Heart left ventricle (tissue), 16 donors: ENCODE data around the gene PCSK6. TPM values are rescaled to one million over a fixed set of nuclear protein-coding genes. Genes with fewer than 3 reads are reported as not detected.
A peak's percentile ranks its signal among the peaks of the same experiment; 100 is the strongest.

Experiments
- ATAC-seq, 4 donors: fragments of 200-7000 bp; cut with Tn5 transposase; one replicate each; pipeline ENCODE4 v1.9.1; 2020 to 2022; ENCODE audit warnings: moderate library complexity in 4 of 4, mild to moderate bottlenecking in 3 of 4, moderate number of reproducible peaks in 1 of 4
- DNase-seq, 5 donors: peaks; one replicate each; pipeline ENCODE4 v3.0.0-alpha.2; 2020
- H3K27ac ChIP-seq, 12 donors: fragments of 200-600 bp; sonication (generic) in 4 of 12; one replicate each; pipeline versions ENCODE4 v1.5.0 to v1.8.0; 2016 to 2022; ENCODE audit warnings: mild to moderate bottlenecking in 2 of 12
- H3K27me3 ChIP-seq, 9 donors: fragments of 200-600 bp; sonication (generic) in 2 of 9; one replicate each; pipeline versions ENCODE4 v1.5.1 to v1.8.0; 2016 to 2022; ENCODE audit warnings: mild to moderate bottlenecking in 3 of 9
- H3K36me3 ChIP-seq, 9 donors: fragments of 200-600 bp; sonication (generic) in 2 of 9; one replicate each; pipeline versions ENCODE4 v1.5.0 to v1.8.0; 2018 to 2022; ENCODE audit warnings: mild to moderate bottlenecking in 2 of 9
- H3K4me1 ChIP-seq, 12 donors: fragments of 200-600 bp; sonication (generic) in 4 of 12; one replicate each; pipeline versions ENCODE4 v1.5.0 to v1.8.0; 2016 to 2022; ENCODE audit warnings: mild to moderate bottlenecking in 3 of 12
- H3K4me3 ChIP-seq, 12 donors: fragments of 200-600 bp; sonication (generic) in 4 of 12; one replicate each; pipeline versions ENCODE4 v1.5.0 to v1.8.0; 2017 to 2022; ENCODE audit warnings: mild to moderate bottlenecking in 9 of 12, moderate library complexity in 4 of 12
- H3K9me3 ChIP-seq, 12 donors: fragments of 200-600 bp; sonication (generic) in 4 of 12; one replicate each; pipeline versions ENCODE4 v1.5.0 to v1.8.0; 2016 to 2022; ENCODE audit warnings: mild to moderate bottlenecking in 1 of 12
- POLR2A ChIP-seq, 2 donors: fragments of 450-650 bp; IDR thresholded peaks; one replicate each; pipeline ENCODE4 v1.6.1; 2017; ENCODE audit warnings: antibody characterized with exemption in 2 of 2, mild to moderate bottlenecking in 2 of 2, moderate library complexity in 2 of 2
- WGBS, 4 donors: extraction: QIAGEN DNeasy Blood & Tissue Kit in 2 of 4; methylation state at CpG; one replicate each; pipeline versions ENCODE4 v1.1.5 to v1.1.7; 2013 to 2018; 5-methylcytosine and 5-hydroxymethylcytosine counted together
- intact Hi-C, 10 donors: fragments of 100-400 bp; cut with DNase I; formaldehyde crosslinking; loops; one replicate each; pipeline versions ENCODE4 v1.11.1 to v1.14.2; 2022
- polyA plus RNA-seq, 2 donors: library from polyadenylated mRNA; stranded (reverse); fragments of 200-250 nt; gene quantifications; one replicate each; pipeline ENCODE4 v1.2.3, GENCODE V29; 2013
- total RNA-seq, 9 donors: library from RNA; depleted of rRNA in 2 of 9; stranded (reverse); fragments of >200 nt in 2 of 9; fragmentation: NEBNext Ultra II Directional in 3 of 9; extraction: Animal tissue kit (Norgen Biotek cat#: 25700) in 3 of 9; gene quantifications; one replicate each; pipeline versions ENCODE4 v1.1.0 to v1.2.4, GENCODE V29; 2016 to 2023
- TF ChIP-seq, protein P1 (sequence below), 12 donors: fragments of 200-600 bp; sonication (generic) in 4 of 12; IDR thresholded peaks; one replicate each; pipeline versions ENCODE4 v1.5.0 to v1.8.0; 2018 to 2022; ENCODE audit warnings: antibody characterized with exemption in 12 of 12, mild to moderate bottlenecking in 5 of 12
- donor health status: ischemic (EF 13 %, LVEDD 7.1; RV severe dilation, severe dysfunction).
- donor health status: healthy with polysubstance abuse.
- donor health status: DM: no; HTN: yes; CAD: no.
- donor health status: DM: no; HTN: no; CAD: no.
- donor health status: ischemic (EF 25% LVEDD 6.9; RV normal size, moderate dysfunction).
- donor health status: ischemic (EF 25% LVEDD 5.7; RV mildly dilated, moderate dysfunction).
- donor health status: healthy.
- donor health status: DM: yes; HTN: yes; CAD: no.
- donor health status: ischemic (EF 35%, LVEDD 5.7; RV mildly dilated, moderate dysfunction).
- donor health status: nonischemic (EF 11% LVEDD 7.7; RV severe dilation, severe dysfunction).
- donor health status: DM: yes; HTN: yes; CAD: no.
- donor health status: PGD.
- donor health status: ischemic (EF 29% LVEDD 5.4; RV normal size, mild dysfunction).
- donor health status: nonischemic (EF 23%, LVEDD 6.1; RV moderate dilation, normal function).

The PCSK6 gene
- total and polyA plus RNA-seq, 11 donors: 7.3 to 41.7 (median 22.3) TPM

- H3K27me3 ChIP-seq: peaks cover 0 to 31% (median 0%) of the 10 kb centered on the region in 9 donors
- H3K4me3 ChIP-seq: no peak overlapping the region
- 83 to 89% (median 84%) methylated on average over 14 of the region's 14 CpGs for WGBS, 4 donors
- intact Hi-C loops: loop anchor here in 4 of 10 donors (5.0 to 10.0 kb wide), 4 partner anchors 54 to 202 kb away; partner anchors contain the start of gene SNRPA1 (in 1 of the 4)
- no peaks in the 10 kb centered on the region for H3K36me3 ChIP-seq
- H3K4me1 ChIP-seq: peaks cover 0 to 48% (median 16%) of the 10 kb centered on the region in 12 donors
- H3K27ac ChIP-seq: peak overlapping the region in 2 of 12 donors; percentile 75 to 84
- no peaks in the 10 kb centered on the region for H3K9me3 ChIP-seq
- TF ChIP-seq, protein P1, sequence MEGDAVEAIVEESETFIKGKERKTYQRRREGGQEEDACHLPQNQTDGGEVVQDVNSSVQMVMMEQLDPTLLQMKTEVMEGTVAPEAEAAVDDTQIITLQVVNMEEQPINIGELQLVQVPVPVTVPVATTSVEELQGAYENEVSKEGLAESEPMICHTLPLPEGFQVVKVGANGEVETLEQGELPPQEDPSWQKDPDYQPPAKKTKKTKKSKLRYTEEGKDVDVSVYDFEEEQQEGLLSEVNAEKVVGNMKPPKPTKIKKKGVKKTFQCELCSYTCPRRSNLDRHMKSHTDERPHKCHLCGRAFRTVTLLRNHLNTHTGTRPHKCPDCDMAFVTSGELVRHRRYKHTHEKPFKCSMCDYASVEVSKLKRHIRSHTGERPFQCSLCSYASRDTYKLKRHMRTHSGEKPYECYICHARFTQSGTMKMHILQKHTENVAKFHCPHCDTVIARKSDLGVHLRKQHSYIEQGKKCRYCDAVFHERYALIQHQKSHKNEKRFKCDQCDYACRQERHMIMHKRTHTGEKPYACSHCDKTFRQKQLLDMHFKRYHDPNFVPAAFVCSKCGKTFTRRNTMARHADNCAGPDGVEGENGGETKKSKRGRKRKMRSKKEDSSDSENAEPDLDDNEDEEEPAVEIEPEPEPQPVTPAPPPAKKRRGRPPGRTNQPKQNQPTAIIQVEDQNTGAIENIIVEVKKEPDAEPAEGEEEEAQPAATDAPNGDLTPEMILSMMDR (IDR thresholded peaks at IDR 0.05): no peak
- TF ChIP-seq POLR2A (IDR thresholded peaks at IDR 0.05): no peak
- no peak for DNase-seq
- no peak for ATAC-seq
Observed at GRCh38 chr15:101498717-101499480, 9.4 kb upstream of the PCSK6 start.

GRCh38 chr15:101498076-101498716 lies 8.7 kb upstream of the PCSK6 start:
- H3K9me3 ChIP-seq: no peaks in the 10 kb centered on the region
- TF ChIP-seq, protein P1 (IDR thresholded peaks at IDR 0.05): no peak
- TF ChIP-seq POLR2A (IDR thresholded peaks at IDR 0.05): no peak
- DNase-seq: no peak
- no peaks in the 10 kb centered on the region for H3K36me3 ChIP-seq
- no peak for ATAC-seq
- peaks cover 0 to 31% (median 0%) of the 10 kb centered on the region in 9 donors for H3K27me3 ChIP-seq
- 81 to 88% (median 85%) methylated on average over 9 of the region's 9 CpGs for WGBS, 4 donors
- intact Hi-C loops: loop anchor here in 4 of 10 donors (5.0 to 10.0 kb wide), 4 partner anchors 53 to 201 kb away; partner anchors contain the start of gene SNRPA1 (in 1 of the 4)
- no peak overlapping the region for H3K4me3 ChIP-seq
- H3K27ac ChIP-seq: peak overlapping the region in 1 of 12 donors; percentile 5
- H3K4me1 ChIP-seq: peaks cover 0 to 48% (median 16%) of the 10 kb centered on the region in 12 donors

DNA sequence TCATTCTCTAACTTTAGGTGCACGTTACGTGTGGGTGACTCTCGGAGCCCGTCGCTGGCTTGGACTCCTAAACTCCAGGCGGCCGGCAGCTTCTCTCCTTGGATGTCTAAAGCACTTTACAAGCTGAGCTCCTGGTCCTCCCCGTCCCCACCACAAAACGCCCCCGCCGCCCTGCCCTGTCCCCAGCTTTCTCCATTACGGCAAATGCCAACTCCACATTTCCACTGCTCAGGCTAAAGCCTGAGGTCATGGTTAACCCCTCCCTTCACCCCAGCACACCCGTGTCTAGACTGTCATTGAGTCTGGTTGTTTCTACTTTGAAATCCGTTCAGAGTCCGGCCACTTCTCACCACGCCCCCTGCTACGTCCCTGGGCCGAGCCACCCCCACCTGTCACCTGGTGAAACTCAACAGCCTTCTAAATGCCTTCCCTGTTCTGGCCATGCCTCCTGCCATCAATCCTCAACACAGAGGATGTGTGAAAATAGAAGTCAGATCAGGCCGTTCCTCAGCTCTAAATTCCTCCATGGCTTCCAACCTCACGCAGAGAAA lies 8.1 kb upstream of the PCSK6 start:
- DNase-seq (no peak), ATAC-seq (peak in 2 of 4 donors; percentile 3 to 20)
- TF ChIP-seq, protein P1 (IDR thresholded peaks at IDR 0.05): no peak
- TF ChIP-seq POLR2A (IDR thresholded peaks at IDR 0.05): no peak
- no peak overlapping the region for H3K27ac ChIP-seq
- H3K9me3 ChIP-seq: no peaks in the 10 kb centered on the region
- H3K27me3 ChIP-seq: peaks cover 0 to 28% (median 0%) of the 10 kb centered on the region in 9 donors
- H3K36me3 ChIP-seq: no peaks in the 10 kb centered on the region
- peaks cover 0 to 52% (median 16%) of the 10 kb centered on the region in 12 donors for H3K4me1 ChIP-seq
- intact Hi-C loops: loop anchor here in 4 of 10 donors (5.0 to 10.0 kb wide), 4 partner anchors 53 to 200 kb away; partner anchors contain the start of gene SNRPA1 (in 1 of the 4)
- 76 to 80% (median 79%) methylated on average over 20 of the region's 20 CpGs for WGBS, 4 donors
- H3K4me3 ChIP-seq: no peak overlapping the region
